HG03460 (cell line): ENCODE results near the gene TSGA10.
"Not testable (repeated sequence)": the region's sequence is repeated elsewhere in the genome, so short reads cannot be mapped to it uniquely, and the experiment has no call there.

Experiments used
- ATAC-seq: cut with Tn5 transposase; IDR thresholded peaks from one replicate; pipeline ENCODE4 v1.9.1; 2021; ENCODE audit not compliant: unreplicated experiment

The TSGA10 gene

DNA sequence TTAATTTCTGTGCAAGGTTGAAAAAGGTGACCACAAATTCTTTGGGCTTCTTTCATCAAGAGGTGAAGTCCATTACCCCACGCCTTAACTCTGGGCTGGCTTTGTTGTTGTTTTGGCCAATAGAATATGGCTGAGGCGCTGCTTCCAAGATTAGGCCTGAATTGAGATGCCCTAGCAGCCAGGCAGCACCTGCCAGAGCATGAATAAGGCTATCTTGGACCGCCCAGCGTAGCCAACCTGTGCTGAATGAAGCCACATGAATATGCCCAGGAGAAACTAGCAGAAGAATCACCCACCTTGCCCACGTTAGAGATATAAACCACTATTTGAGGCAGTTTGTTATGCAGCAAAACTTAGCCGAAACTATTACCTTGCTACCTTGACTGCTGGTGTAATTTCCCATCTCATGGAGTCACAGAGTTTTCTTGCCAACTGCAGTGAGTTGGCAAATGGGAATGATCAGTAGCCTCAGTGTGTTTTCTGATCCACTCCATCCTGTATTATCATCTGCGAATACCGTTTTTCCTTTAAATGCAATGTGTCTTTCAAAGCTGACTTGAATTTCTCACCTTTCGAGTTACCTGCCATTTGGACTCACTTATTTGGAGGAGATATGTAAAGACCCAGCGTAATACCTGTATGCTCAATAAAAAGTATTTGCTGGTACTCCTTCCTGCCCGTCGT lies 679 bp downstream of the TSGA10 start:
- ATAC-seq: no peak

DNA sequence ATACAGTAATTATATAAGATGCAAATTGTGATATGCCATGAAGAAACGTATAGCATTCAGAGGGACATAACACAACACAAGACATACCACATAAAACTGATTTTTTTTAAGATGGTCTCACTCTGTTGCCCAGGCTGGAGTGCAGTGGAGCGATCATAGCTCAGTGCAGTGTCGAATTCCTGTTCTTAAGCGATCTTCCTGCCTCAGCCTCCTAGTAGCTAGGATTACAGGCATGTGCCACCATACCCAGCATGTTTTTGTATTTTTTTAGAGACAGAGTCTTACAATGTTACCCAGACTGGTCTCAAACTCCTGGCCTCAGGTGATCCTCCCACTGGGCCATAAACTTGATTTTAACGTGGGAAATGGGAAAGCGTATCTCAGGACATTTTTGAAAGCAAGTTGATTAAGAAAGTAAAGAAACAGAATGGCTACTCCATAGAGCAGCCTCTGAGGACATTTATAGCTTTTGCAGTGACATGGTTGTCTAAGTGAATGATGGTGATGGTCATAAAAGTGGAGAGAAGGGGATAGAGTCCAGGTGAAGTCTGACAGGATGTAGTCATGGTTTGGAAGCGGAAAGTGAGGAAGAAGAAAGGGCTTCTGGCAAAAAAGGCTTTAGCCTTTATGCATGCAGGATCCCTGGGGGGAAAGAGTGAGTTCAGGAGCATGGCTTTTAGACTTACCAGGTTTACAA lies 2.4 kb downstream of the TSGA10 start:
- ATAC-seq: no peak

DNA sequence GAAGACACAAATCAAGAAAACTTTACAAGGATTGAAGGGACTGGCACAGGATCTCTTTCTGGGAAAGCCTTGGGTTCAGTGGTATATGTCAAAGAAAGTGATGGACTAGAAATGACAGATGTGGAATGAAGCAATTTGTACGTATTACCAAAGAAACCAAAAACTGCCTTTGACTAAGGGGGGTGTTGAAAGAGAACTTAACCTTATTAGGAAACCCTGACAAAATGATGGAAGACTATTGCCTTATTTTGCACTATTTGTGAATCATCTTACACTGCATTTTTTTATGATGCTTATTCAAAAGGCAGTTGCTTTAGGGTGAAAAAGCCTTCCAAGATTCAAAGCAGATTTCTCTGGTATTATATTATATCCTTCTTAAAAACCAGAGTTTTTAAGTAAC lies 4.0 kb downstream of the TSGA10 start:
- ATAC-seq: no peak

DNA sequence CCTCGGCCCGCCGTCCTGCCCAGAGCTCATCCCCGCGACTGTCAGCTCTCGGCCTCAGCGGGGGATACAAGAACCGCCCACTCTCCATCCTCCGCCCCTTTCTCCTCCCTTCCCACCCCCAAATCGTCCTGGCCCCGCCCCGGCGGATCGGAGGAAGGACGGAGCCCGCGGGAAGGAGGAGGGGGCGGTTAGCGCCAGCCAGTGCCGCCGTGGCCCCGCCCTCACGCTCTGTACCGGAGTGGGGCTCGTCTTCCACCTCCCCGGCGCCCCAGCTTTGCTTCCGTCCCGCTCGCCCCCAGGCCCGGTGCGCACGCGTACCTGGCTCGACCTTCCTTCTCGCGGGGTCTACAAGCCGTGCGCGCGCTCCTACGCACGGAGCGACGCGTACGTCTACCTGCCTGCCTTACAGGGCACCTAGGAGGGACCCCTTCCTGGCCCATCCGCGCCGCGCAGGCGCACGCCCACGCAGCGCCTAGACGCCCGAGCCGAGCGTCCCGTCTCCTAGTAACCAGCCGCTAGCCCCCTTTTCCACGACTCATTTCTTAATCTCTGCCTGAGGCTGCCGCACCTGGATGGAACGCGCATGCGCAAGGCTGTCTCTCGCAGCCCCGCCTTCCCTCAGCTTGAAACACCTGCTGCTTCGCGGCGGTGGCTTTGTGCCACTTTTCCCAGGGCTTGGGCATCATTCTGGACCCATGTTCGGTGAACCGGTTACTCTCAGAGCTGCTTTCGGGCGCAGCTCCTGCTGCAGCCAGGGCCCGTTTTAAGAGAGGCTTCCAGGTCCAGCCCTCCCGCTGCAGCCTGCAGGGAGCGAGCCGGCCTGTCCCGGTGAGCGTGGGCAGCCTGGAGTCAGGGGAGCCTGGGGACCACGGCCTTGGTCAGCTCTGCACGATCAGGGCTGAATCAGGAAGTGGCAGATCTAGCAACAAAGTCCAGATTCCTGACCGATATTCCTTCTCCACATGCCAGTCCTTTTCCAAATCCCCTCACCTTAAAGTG lies 13.3 kb downstream of the TSGA10 start, which contains the start of gene C2orf15:
Gene C2orf15, plus strand, starts transcription at position 598 of the 999 bp plus-strand sequence. CDS start 8,852 bp downstream, outside the sequence.
- peak; percentile 92 for ATAC-seq

DNA sequence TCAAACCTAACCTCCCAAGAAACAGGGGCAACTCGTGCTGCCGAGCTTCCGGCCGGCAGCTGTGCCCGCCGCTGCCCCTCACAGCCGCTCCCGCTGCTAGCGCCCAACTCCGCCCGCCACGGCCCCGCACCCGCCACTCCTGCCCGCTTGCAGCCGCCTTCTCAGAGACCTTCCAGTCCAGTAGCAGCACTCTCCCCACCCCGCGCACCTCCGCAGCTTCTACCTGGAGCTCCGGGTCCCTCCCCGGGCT lies 14.0 kb downstream of the TSGA10 start:
- ATAC-seq: peak; percentile 34

DNA sequence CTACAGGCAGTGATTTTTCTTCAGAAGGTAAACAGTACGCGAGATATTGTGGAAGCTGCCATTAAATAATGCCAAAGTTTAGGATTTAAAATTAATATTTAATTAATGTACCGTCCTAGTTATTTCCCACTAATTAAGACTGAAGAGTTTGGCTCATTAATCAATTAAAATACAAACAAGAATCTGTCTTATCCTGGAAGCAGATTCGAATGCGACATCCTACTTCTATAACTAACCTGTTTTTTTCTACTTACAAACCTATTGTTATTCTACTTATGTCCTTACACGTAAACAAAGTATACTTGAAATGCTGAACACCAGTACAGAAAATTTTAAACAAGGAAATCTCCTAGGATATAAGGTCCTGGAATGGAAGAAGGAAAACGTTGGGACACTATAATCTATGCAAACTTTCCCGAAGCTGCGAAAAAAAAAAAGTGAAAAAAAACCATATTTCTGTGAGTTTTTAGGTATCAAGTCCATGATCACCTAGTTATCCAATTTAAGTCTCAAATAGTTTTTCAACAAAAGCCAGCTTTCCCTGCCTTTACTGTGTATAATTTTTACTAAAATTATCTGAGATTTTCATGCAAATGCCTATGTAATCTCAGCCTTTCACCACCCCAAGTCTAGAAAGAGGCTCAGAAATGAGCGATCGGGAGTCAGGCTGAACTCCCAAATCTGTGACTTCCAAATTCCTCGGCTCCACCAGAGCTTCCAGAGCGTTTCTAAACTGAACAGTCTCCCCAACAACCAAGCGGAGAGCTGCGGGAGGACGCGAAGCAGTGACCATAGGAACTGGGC lies 14.5 kb downstream of the TSGA10 start:
- ATAC-seq: no peak

DNA sequence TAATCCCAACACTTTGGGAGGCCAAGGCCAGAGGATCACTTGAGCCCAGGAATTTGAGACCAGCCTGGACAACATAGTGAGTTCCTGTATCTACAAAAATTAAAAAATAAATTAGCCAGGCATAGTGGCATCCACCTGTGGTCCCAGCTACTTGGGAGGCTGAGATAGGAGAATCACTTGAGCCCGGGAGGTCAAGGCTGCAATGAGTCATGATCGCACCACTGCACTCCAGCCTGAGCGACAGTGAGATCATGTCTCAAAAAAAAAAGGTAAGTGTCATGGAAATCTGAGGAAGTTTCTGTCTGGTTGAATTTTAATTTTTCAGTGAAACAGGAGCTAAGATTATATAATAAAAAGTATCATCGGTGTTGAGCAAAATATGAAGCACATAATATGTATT lies 15.7 kb downstream of the TSGA10 start:
- no peak for ATAC-seq

DNA sequence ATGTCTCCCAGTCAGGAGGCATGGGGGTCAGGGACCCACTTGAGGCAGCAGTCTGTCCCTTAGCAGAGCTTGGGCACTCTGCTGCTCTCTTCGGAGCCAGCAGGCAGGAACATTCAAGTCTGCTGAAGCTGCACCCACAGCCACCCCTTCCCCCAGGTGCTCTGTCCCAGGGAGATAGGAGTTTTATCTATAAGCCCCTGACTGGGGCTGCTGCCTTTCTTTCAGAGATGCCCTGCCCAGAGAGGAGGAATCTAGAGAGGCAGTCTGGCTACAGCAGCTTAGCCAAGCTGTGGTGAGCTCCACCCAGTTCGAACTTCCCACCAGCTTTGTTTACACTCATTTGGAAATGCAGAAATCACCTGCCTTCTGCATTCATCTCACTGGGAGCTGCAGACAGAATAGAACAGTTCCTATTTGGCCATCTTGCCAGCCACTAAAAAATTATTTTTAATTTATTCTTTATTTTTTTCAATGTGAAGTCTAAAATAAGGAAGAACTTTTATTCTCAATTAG lies 19.6 kb downstream of the TSGA10 start:
- not testable (repeated sequence) for ATAC-seq

DNA sequence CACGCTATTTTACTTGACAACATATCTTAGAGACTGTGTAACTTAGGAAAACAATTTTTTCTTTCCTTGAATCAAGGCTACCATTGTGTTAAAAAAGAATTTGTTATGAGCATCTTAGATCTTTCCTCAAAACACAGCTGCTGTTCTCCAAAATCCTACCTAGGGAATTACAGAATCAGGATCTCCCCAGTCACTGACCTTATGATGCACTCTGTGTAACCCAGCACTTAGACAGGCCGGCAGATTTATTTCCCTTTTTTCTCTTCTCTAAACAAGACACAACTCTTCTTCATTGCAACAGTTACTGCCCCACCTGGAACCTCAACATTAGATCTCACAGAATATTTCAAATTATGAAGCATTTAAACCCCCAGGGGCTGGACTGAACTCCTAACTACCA lies 26.8 kb downstream of the TSGA10 start:
- no peak for ATAC-seq

DNA sequence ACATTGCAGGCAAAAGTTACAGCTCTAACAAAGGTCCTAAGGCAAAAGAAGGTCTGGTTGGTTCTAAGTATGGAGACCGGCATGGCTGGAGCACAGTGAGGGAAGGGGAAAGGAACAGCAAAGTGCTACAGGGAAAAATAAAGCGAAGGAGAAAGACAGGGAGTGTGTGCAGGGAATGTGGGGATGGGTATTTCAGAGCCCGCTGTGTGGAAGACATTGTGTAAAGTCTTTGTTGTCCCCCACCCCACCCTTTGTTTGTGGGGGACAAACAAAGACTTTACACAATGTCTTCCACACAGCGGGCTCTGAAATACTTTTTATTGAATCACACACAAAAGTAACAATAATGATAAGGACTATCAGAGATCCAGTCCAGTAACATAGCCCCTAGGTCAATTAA lies 42.1 kb downstream of the TSGA10 start:
- ATAC-seq: no peak

DNA sequence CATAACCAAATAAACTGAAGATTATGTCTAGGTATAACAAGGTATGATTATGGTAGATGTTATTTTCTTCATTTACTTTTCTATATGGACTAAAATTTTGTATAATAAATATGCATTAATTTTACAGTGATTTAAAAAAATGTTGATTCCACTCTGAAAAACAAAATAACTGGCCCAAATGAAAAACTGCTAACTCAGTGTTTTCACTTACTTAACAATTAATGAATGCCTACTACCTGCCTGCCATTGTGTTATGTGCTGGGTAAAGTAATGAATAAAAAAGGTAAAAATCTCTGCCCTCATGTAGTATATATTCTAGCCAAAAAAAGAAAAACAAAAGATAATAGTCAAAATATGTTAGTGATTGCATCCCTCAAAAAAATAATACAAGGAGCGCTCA lies 42.8 kb downstream of the TSGA10 start:
- ATAC-seq: no peak

DNA sequence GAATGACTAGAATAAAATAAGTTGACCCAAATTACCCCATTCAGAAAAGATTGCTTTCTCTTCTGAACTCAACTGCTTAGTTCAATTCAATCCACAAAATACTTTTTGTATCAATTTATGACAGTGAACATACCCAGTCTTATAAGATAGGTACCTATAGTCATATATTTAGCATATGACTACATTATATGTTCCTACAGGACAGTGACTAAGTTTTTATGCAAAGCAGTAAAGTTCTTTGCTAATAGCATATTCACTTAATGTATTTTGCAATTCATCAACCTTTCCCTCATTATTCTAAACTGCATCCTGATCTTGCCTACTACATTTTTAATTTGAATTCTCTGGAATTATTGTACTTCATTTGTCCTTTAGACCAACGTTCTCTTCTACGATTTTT lies 43.5 kb downstream of the TSGA10 start:
- no peak for ATAC-seq

DNA sequence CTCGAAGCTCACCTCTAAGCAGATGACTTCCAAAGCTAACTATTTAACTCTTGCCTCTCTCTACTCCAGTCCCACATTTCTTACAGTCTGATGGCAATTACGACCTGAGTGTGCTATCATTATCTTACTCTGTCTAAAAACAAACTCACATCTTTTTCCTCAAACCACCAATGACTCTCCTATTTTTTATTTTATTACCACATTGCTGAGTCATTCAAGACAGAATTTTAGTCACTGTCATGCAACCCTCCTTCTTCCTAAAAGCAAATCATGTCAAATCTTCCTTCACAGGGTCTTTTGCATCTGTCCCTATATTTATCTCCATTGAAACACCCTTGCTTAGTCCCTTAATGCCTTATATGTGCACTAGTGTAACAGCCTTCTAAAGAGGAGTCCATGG lies 47.8 kb downstream of the TSGA10 start:
- ATAC-seq: no peak

DNA sequence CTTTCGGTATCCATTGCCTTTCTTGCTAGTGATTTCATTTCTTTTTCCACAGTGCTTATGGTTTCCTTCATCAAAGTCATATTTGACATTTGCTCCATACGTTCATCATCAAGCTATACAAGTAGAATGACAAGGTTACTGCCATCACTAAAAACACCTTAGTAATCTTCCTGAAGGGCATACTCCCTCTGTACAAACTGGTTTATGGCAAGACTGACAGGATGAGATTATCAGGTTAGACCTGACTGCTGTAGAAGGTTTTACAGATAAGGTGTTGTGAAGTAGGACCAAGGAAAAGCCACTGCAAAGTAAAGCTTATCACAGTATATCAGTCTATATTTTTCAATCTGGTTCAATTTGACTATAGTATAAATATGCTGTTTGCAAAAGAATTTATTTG lies 50.7 kb downstream of the TSGA10 start:
- no peak for ATAC-seq

DNA sequence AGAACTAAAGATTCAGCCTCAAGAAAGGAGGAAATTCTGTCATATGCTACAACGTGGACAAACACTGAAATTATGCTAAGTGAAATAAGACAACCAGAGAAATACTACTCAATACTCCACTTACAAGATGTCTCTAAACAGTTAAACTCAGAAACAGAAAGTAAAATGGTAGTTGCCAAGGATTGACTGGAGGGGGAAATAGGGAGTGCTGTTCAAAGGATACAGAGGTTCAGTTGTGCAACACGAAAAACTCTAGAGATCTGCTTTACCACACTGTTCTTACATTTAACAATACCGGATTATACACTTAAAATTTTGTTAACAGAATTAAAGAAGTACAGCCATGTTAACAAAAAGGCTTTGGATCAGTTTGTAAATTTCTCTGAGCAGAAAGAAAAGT lies 53.0 kb downstream of the TSGA10 start:
- no peak for ATAC-seq

DNA sequence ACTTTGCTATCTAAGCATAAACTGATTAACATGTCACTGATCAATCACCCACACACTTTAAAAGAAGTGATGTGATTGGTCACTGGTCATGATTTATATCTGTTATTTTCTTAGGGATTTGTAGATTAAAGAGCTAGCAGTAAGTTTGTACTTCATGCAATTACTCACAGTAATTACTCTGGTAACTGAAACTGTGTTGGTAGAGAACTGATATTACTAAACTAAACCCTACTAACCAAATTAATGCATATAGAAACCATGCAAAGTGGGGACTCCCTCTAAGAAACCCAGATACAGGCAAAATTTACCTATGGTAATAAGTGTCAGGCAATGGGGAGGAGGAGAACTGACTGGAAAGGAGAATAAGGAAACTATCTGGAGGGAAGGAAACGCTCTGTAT lies 58.0 kb downstream of the TSGA10 start:
- no peak for ATAC-seq

DNA sequence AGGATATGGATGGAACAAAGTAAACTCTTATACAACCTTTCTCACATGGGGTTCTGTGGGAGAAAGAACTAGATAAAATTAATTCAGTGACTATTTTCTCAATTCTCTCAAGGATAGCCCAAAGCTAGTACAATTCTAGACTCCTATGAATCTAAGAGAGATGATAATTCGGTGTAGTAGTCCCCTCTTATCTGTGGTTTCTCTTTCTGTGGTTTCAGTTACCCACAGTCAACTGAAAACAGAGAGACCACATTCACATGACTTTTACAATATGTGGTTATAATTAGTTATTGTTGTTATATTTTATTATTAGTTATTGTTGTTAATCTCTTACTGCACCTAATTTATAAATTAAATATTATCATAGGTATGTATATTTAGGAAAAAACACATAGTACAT lies 66.7 kb downstream of the TSGA10 start:
- no peak for ATAC-seq

DNA sequence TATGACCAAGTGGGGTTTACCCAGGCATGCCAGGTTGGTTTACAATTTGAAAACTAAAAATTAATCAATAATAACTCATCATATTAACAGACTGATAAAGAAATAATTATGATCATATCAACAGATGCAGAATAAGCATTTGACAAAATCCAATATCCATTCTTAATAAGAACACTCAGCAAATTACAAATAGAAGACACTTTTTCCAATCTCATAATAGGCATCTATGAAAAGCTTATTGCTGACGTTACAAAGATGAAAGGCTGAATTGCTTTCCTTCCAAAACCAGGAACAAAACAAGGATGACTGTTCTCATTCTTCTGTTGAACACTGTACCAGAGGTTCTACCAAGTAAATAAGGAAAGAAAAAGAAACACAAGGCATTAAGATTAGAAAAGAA lies 68.4 kb downstream of the TSGA10 start:
- no peak for ATAC-seq

DNA sequence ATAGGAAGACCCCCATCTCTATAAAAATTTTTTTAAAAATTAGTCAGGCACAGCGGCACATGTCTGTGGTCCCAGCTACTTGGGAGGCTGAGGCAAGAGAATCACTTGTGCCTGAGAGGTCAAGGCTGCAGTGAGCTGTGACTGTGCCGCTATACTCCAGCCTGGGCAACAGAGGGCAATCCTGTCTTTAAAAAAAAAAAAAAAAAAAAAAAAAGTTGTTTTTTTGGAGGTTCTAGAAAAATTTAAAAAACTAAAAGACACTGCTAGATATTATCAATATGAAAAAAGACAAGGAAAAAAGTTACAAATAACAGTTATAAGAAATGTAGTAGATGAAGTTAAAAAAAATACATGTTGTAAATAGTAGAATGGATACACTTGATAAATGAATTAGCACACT lies 69.3 kb downstream of the TSGA10 start:
- ATAC-seq: no peak

DNA sequence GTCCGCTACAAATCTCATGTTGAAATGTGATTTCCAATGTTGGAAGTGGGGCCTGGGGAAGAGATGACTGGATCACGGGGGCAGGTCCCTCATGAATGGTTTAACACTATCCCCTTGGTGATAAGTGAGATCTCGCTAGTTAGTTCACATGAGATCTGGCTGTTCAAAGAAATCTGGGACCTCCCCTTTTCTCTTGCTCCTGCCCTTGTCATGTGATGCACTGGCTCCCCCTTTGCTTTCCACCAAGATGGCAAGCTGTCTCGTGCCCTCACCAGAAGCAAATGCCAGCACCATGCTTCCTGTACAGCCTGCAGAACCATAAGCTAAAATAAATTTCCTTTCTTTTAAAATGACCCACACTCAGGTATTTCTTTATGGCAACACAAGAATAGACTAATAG lies 70.5 kb downstream of the TSGA10 start:
- no peak for ATAC-seq

DNA sequence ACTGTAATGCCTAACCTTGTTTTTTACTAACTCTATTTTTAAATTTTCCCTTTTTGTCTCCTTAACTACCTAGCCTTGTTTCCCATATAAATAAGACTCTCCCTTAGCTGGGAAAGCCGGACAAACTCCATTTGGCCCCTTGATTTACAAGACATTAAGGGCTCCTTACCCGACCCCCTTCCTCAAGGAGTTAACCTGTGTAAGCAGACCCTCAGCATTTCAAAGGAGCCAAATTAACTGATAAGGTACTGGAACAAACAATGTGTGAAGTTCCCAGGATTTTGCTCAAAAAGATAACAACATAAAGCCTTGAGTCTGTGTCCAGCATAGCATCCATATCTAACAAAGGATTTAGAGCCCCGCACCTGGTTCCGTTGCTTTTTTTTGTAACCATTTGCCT lies 72.9 kb downstream of the TSGA10 start:
- ATAC-seq: no peak
